HUES6 (cell line): Measurements from ENCODE around the gene MPZL3.

Experiments
- H3K27ac ChIP-seq: 2 replicates; pipeline ENCODE4 v1.7.0; 2013; ENCODE audit warnings: low read depth, mild to moderate bottlenecking, low read length, inconsistent platforms
- H3K27me3 ChIP-seq: 2 replicates; pipeline ENCODE4 v1.6.1; 2013; ENCODE audit warnings: low read length; ENCODE audit not compliant: control insufficient read depth, insufficient read depth
- H3K36me3 ChIP-seq: 2 replicates; pipeline ENCODE4 v1.6.1; 2013; ENCODE audit warnings: low read length; ENCODE audit not compliant: control insufficient read depth, insufficient read depth
- H3K4me1 ChIP-seq: 2 replicates; pipeline ENCODE4 v1.6.1; 2013; ENCODE audit warnings: low read length; ENCODE audit not compliant: control insufficient read depth, insufficient read depth
- H3K4me3 ChIP-seq: 2 replicates; pipeline ENCODE4 v1.5.1; 2013; ENCODE audit warnings: low read depth, low read length
- H3K9ac ChIP-seq: one replicate; pipeline ENCODE4 v1.6.1; 2013; ENCODE audit warnings: mild to moderate bottlenecking, low read length
- H3K9me3 ChIP-seq: 2 replicates; pipeline ENCODE4 v1.6.1; 2013; ENCODE audit warnings: low read depth, low read length; ENCODE audit not compliant: control insufficient read depth, insufficient read depth

The MPZL3 gene

DNA sequence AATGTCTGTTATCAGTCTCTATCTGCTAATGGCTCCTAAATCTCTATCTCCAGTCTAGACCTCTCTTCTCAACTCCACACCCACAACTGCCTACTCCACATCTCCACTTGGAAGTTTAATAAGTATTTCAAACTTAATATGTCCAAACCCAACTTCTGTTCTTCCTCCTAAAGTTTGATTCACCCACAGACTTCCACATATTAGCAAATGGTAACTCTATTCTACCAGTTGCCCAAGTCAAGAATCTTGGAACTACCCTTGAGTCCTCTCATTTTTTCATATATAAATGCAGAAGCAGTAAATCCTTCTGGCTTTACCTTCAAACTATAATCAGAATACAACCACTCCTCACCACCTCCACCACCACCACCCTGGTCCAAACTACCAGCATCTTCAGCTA is 20.7 kb downstream of the MPZL3 start:
- H3K27ac ChIP-seq: no peak overlapping the region
- H3K9ac ChIP-seq: no peak overlapping the region
- no peaks in the 10 kb centered on the region for H3K27me3 ChIP-seq
- H3K9me3 ChIP-seq: no peaks in the 10 kb centered on the region
- no peaks in the 10 kb centered on the region; the same call in 1 of the 2 replicates for H3K4me1 ChIP-seq
- H3K36me3 ChIP-seq: no peaks in the 10 kb centered on the region
- H3K4me3 ChIP-seq: no peak overlapping the region

DNA sequence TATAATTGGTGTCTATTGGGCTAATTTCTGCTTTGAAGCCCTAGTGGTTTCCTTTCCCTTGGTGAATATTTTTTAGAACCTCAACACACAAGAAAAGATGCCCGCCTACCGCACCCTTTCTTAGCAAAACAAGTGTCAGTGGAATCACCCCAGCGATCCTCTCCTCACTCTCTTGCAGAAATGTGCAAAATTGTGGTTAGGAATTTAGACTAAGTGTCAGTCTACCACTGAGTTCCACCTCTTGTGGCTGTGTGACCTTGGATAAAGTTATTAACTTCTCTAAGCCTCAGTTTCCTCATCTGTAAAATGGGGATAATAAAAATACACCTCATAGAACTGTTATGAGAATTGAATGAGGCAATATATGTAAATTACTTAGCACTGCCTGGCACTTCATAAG is 22.1 kb downstream of the MPZL3 start:
- no peak overlapping the region for H3K4me3 ChIP-seq
- H3K27ac ChIP-seq: no peak overlapping the region
- H3K9me3 ChIP-seq: no peaks in the 10 kb centered on the region
- no peak overlapping the region for H3K9ac ChIP-seq
- no peaks in the 10 kb centered on the region; the same call in 1 of the 2 replicates for H3K4me1 ChIP-seq
- 0 out of 2 replicates have a peak, but pooled peaks cover under 1% of the 10 kb centered on the region for H3K27me3 ChIP-seq
- H3K36me3 ChIP-seq: no peaks in the 10 kb centered on the region

DNA sequence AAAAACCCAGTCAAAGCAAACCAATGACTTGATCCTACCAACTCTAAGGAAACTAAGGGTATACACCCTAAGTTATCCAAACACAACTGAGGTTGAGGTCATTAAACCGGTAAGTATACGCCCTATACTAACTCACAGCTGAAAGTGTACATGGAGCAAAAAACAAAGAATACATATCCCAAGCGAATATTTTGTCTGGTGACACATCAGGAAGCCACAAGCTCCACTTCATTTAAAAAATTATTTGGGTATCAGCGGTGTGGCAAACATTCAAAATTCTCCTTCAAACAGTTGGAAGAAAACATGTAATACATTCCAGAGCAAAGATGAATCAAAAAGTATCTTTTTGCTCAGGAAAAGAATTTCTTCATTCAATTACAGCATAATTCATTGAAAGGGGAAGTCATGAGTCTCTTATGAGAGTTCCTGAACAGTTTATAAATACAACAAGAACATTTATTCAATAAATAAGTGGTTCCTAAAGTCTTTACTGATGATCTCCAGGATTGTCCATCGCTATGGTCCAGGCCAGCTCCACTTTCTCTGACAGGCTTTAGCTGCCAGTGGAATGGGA is 22.8 kb downstream of the MPZL3 start:
- Histone ChIP-seq H3K4me1 (no peaks in the 10 kb centered on the region; the same call in 1 of the 2 replicates), H3K9me3 (no peaks in the 10 kb centered on the region), H3K27me3 (0 out of 2 replicates have a peak, but pooled peaks cover 5% of the 10 kb centered on the region), H3K36me3 (no peaks in the 10 kb centered on the region), H3K4me3 (no peak overlapping the region), H3K27ac (no peak overlapping the region), H3K9ac (no peak overlapping the region)

DNA sequence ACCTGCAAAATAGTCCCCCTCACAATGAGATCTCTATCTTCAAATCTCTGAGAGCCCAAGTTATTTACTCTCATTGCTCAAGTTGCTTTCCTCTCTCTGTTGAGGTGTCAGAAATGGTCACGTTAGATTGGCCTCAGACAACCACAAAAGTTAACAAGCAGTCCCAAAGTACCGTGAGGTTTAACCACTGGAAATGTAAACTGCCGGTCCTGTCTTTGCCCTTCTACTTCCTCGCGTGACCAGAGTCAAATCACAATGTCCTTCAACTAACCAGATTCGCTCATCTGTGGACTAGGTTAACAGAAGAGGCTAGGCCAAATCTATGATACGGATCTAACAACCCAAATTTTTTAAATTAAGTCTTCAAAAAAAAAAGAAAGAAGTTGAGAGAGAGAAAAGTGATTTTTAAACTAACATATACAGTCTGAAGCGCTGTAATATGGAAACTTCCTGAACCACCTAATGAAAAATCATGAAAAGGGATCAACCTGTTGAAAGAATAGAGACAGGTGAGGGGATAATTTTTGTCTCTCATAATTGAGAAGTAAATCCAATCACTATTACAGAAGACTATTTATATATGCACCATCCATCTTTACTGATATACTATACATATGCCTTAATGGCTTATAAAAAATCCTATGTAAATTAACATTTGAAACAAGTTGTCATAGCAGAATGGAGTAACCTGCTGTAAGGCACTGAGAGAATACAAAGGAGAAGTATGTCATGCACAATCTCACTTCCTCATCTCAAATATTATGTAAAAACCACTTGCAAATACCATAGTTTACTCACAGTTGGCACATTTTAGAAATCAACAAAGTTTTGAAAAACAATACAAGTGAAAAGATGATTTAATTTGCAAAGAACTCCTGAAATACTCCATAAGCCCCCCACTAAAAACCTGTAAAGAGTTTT is 24.0 kb downstream of the MPZL3 start:
- Histone ChIP-seq H3K9me3 (no peaks in the 10 kb centered on the region), H3K27ac (no peak overlapping the region), H3K27me3 (0 out of 2 replicates have a peak, but pooled peaks cover 5% of the 10 kb centered on the region), H3K9ac (no peak overlapping the region), H3K4me1 (no peaks in the 10 kb centered on the region; the same call in 1 of the 2 replicates), H3K4me3 (no peak overlapping the region), H3K36me3 (no peaks in the 10 kb centered on the region)

DNA sequence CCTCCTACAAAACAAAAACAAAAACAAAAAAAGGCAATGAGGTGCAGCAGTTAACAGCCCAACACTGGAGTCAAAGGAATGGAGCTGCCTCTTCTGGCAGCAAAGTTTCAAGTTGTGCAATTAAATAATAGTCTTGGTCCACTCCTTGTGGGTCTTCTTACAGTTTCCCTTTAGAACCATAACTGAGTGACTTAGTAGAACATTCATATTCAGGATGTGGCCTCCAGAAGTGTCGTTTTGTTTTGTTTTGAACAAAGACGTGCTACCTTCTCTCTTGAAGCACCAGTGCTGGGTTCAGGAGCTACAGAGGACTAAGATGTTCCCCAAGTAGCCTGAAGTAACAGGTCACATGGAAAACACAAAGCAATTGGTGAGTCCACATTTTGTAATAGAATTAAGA is 25.4 kb downstream of the MPZL3 start:
- H3K4me1 ChIP-seq: no peaks in the 10 kb centered on the region
- no peaks in the 10 kb centered on the region for H3K36me3 ChIP-seq
- H3K27ac ChIP-seq: no peak overlapping the region
- H3K9ac ChIP-seq: no peak overlapping the region
- H3K27me3 ChIP-seq: 0 out of 2 replicates have a peak, but pooled peaks cover 5% of the 10 kb centered on the region
- no peaks in the 10 kb centered on the region for H3K9me3 ChIP-seq
- H3K4me3 ChIP-seq: no peak overlapping the region

DNA sequence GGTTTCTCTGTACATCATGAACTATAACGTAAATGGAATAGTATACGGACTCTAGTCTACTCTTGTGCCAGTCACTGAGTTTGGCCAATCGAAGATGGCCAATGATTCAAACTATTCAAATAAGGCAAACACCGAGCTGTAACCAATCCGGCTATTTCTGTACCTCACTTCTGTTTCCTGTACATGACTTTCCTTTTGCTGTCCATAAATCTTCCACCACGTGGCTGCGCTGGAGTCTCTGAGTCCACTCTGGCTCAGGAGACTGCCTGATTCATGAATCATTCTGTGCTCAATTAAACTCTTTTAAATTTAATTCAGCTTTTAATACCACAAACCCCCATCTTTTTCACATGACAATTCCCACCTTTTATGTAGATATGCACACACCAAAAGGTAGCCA is 25.9 kb downstream of the MPZL3 start:
- no peaks in the 10 kb centered on the region for H3K36me3 ChIP-seq
- 0 out of 2 replicates have a peak, but pooled peaks cover 3% of the 10 kb centered on the region for H3K4me1 ChIP-seq
- H3K27ac ChIP-seq: no peak overlapping the region
- 0 out of 2 replicates have a peak, but pooled peaks cover 5% of the 10 kb centered on the region for H3K27me3 ChIP-seq
- no peak overlapping the region for H3K9ac ChIP-seq
- H3K9me3 ChIP-seq: no peaks in the 10 kb centered on the region
- H3K4me3 ChIP-seq: no peak overlapping the region

DNA sequence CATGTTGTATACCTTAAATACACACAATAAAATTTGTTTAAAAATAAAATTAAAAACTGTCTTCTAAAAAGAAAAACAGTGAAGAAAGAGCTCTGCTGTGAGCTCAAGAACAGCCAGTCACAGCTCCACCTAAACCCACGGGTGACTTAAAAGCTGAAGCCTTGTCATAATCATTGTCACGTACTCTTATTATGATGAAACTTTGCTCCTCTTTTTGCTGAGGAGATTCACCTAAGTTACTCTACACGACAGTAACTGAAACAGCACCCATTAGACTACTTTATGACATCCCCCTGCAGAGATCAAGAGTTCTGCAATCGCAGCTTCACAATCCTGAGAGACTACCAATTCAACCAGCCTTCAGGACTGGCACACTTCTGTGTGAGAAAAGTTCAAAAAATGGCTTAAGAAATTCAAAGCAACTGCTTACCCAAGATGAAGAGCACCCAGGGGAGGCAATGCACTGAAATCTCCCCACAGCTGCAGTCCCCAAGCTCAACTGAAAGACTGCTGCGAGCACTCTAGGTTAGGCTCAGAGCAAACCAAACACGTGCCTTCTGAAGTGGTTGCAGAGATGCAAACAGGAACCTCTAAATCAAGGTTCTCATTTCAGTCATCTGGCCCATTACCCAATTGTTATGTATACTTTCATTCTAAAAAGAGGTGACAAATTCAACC is 27.5 kb downstream of the MPZL3 start, which contains the start of gene JAML:
Gene JAML (minus strand): TSS at position 501 of the 678 bp plus-strand sequence. CDS start 10,145 bp downstream, outside the sequence.
- Histone ChIP-seq H3K9ac (no peak within 1 kb of the TSS), H3K4me3 (no peak within 1 kb of the TSS), H3K36me3 (no peaks in the 10 kb centered on the region), H3K4me1 (0 out of 2 replicates have a peak, but pooled peaks cover 3% of the 10 kb centered on the region), H3K9me3 (no peaks in the 10 kb centered on the region; the same call in 1 of the 2 replicates), H3K27ac (no peak within 1 kb of the TSS), H3K27me3 (0 out of 2 replicates have a peak, but pooled peaks cover 5% of the 10 kb centered on the region)

DNA sequence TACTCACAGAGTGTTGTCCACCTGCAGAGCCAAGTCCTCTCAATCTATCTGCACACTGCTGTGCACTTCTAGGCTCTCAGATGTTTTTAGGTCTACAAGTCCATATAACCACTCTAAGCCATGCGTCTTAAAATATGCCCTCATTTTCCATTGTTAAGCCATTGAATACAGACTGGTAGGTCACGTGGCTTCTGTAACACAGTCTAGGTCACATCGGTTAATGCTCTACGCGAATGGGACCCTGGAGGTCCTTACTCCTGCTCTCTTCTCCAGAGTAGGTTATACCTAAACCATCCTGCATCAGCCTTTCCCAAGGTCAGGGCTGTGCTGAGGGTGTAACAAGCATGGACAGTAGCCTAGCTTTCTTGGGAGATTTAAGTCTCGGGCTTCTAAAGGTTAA is 28.2 kb downstream of the MPZL3 start:
- Histone ChIP-seq H3K4me1 (0 out of 2 replicates have a peak, but pooled peaks cover 3% of the 10 kb centered on the region), H3K27ac (no peak overlapping the region), H3K4me3 (no peak overlapping the region), H3K36me3 (no peaks in the 10 kb centered on the region), H3K9ac (no peak overlapping the region), H3K27me3 (0 out of 2 replicates have a peak, but pooled peaks cover 5% of the 10 kb centered on the region), H3K9me3 (peaks cover 3% of the 10 kb centered on the region; the same call in 1 of the 2 replicates)

DNA sequence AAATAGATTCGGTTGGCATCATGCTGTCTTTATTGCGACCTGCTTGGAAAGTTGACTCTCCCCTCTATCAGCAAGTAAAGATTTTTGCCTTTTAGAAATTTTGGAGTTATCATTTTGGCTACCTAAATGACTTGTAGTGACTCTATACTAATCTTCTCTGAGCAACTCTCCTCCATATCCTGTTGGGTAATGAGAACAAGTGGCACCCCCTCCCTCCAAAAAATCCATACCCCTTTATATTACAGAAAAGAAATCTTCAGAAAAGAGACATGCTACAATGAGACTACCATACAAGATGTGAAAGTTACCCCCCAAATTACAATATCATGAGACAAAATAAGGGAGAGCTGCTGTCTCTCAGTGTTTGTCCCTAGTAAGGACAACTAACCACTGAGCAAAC is 28.6 kb downstream of the MPZL3 start:
- Histone ChIP-seq H3K4me1 (0 out of 2 replicates have a peak, but pooled peaks cover 3% of the 10 kb centered on the region), H3K9me3 (peaks cover 3% of the 10 kb centered on the region; the same call in 1 of the 2 replicates), H3K9ac (no peak overlapping the region), H3K4me3 (no peak overlapping the region), H3K27ac (no peak overlapping the region), H3K27me3 (0 out of 2 replicates have a peak, but pooled peaks cover 5% of the 10 kb centered on the region), H3K36me3 (no peaks in the 10 kb centered on the region)

DNA sequence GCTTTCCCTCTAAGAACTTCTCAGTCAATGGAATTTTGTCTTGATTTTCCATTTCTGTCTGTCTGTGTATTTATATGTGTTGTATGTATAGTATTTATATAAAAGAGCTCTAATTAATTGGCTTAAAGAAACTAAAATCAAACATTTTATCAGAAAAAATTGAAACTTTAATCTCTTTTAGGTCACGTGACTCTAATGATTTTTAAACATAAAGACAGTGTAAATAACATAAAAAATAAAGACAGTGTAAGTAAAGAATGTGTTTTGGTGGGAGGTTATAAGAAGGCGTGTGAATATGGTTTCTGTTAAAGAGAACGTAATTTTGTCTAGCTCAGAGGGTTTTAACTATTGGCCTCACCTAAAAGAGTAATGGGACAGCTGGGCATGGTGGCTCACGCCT is 29.7 kb downstream of the MPZL3 start:
- no peak overlapping the region for H3K27ac ChIP-seq
- H3K27me3 ChIP-seq: 0 out of 2 replicates have a peak, but pooled peaks cover 5% of the 10 kb centered on the region
- H3K9ac ChIP-seq: no peak overlapping the region
- no peaks in the 10 kb centered on the region for H3K36me3 ChIP-seq
- 0 out of 2 replicates have a peak, but pooled peaks cover 3% of the 10 kb centered on the region for H3K4me1 ChIP-seq
- H3K9me3 ChIP-seq: peaks cover 3% of the 10 kb centered on the region; the same call in 1 of the 2 replicates
- H3K4me3 ChIP-seq: no peak overlapping the region
